OCI-M2 (cell line): Measurements from ENCODE around the gene BANP.
"Not testable (repeated sequence)": the region's sequence is repeated elsewhere in the genome, so short reads cannot be mapped to it uniquely, and the experiment has no call there.

Experiments used
- DNase-seq: peaks from one replicate; lab custom pipeline; 2025; ENCODE audit not compliant: unreplicated experiment; lab: John Stamatoyannopoulos, UW

The BANP gene

GRCh38 chr16:88044121-88044581 lies 92.9 kb downstream of the BANP start:
- DNase-seq = not testable (repeated sequence)

- not testable (repeated sequence) for DNase-seq
Observed at GRCh38 chr16:88045361-88045760, 94.1 kb downstream of the BANP start.

- DNase-seq = no peak
Observed at GRCh38 chr16:88045820-88046303, 94.6 kb downstream of the BANP start.

- no peak for DNase-seq
Observed at GRCh38 chr16:88047462-88047861, 96.2 kb downstream of the BANP start.

- DNase-seq = no peak
Observed at GRCh38 chr16:88048985-88049384, 97.8 kb downstream of the BANP start.

- DNase-seq = no peak
Observed at GRCh38 chr16:88049561-88050545, 98.6 kb downstream of the BANP start.

GRCh38 chr16:88050952-88051660 lies 99.9 kb downstream of the BANP start:
- DNase-seq = no peak

- no peak for DNase-seq
Observed at GRCh38 chr16:88052661-88053060, 101.4 kb downstream of the BANP start.

- DNase-seq = not testable (repeated sequence)
Observed at GRCh38 chr16:88053479-88053878, 102.2 kb downstream of the BANP start.

- no peak for DNase-seq
Observed at GRCh38 chr16:88055356-88055755, 104.1 kb downstream of the BANP start.

- DNase-seq = no peak
Observed at GRCh38 chr16:88056212-88056611, 105.0 kb downstream of the BANP start.

GRCh38 chr16:88057656-88058055 lies 106.4 kb downstream of the BANP start:
- no peak for DNase-seq

- DNase-seq = no peak
Observed at GRCh38 chr16:88058136-88058535, 106.9 kb downstream of the BANP start.

- DNase-seq = no peak
Observed at GRCh38 chr16:88058817-88059216, 107.6 kb downstream of the BANP start.

- no peak for DNase-seq
Observed at GRCh38 chr16:88059701-88060386, 108.6 kb downstream of the BANP start.

GRCh38 chr16:88060524-88061219 lies 109.4 kb downstream of the BANP start:
- no peak for DNase-seq

- DNase-seq = no peak
Observed at GRCh38 chr16:88061346-88062110, 110.3 kb downstream of the BANP start.

- DNase-seq = no peak
Observed at GRCh38 chr16:88062341-88063210, 111.3 kb downstream of the BANP start.
